NCI-H1092 (cell line): ENCODE results near the gene SSBP2.
"Not testable (repeated sequence)": the region's sequence is repeated elsewhere in the genome, so short reads cannot be mapped to it uniquely, and the experiment has no call there.

Experiments used
- DNase-seq: peaks from one replicate; lab custom pipeline; 2025; lab: John Stamatoyannopoulos, UW

SSBP2 gene

GRCh38 chr5:81657386-81657785 lies 93.5 kb downstream of the SSBP2 start:
- DNase-seq, result no peak

GRCh38 chr5:81656783-81657182 lies 94.1 kb downstream of the SSBP2 start:
- no peak for DNase-seq

- no peak for DNase-seq
Observed at GRCh38 chr5:81650987-81651386, 99.9 kb downstream of the SSBP2 start.

- no peak for DNase-seq
Observed at GRCh38 chr5:81646469-81646995, 104.4 kb downstream of the SSBP2 start.

- no peak for DNase-seq
Observed at GRCh38 chr5:81642210-81642609, 108.7 kb downstream of the SSBP2 start.

- DNase-seq, result no peak
Observed at GRCh38 chr5:81639556-81639955, 111.3 kb downstream of the SSBP2 start.

GRCh38 chr5:81638471-81638870 lies 112.4 kb downstream of the SSBP2 start:
- DNase-seq, result no peak

GRCh38 chr5:81633891-81634290 lies 117.0 kb downstream of the SSBP2 start:
- no peak for DNase-seq

- no peak for DNase-seq
Observed at GRCh38 chr5:81633471-81633870, 117.4 kb downstream of the SSBP2 start.

GRCh38 chr5:81632679-81633078 lies 118.2 kb downstream of the SSBP2 start:
- no peak for DNase-seq

GRCh38 chr5:81631621-81632020 lies 119.3 kb downstream of the SSBP2 start:
- DNase-seq, result no peak

- DNase-seq, result no peak
Observed at GRCh38 chr5:81631124-81631523, 119.8 kb downstream of the SSBP2 start.

- no peak for DNase-seq
Observed at GRCh38 chr5:81630684-81631083, 120.2 kb downstream of the SSBP2 start.

- no peak for DNase-seq
Observed at GRCh38 chr5:81629986-81630385, 120.9 kb downstream of the SSBP2 start.

- not testable (repeated sequence) for DNase-seq
Observed at GRCh38 chr5:81628061-81628460, 122.8 kb downstream of the SSBP2 start.

- no peak for DNase-seq
Observed at GRCh38 chr5:81626524-81626923, 124.4 kb downstream of the SSBP2 start.

- DNase-seq, result no peak
Observed at GRCh38 chr5:81609810-81610375, 141.0 kb downstream of the SSBP2 start.

GRCh38 chr5:81608976-81609375 lies 141.9 kb downstream of the SSBP2 start:
- DNase-seq, result no peak

- DNase-seq, result no peak
Observed at GRCh38 chr5:81607693-81608092, 143.2 kb downstream of the SSBP2 start.

- DNase-seq, result no peak
Observed at GRCh38 chr5:81606150-81606549, 144.7 kb downstream of the SSBP2 start.

- DNase-seq, result no peak
Observed at GRCh38 chr5:81605299-81605698, 145.6 kb downstream of the SSBP2 start.

- DNase-seq, result no peak
Observed at GRCh38 chr5:81604193-81604592, 146.7 kb downstream of the SSBP2 start.

- no peak for DNase-seq
Observed at GRCh38 chr5:81601919-81602318, 149.0 kb downstream of the SSBP2 start.

GRCh38 chr5:81592085-81592484 lies 158.8 kb downstream of the SSBP2 start:
- not testable (repeated sequence) for DNase-seq
